GM15510 (cell line): ENCODE measurements around the gene FBRSL1.

Experiments
- POLR2A ChIP-seq: IDR thresholded peaks from 3 replicates; pipeline ENCODE4 v1.6.1; 2011; ENCODE audit warnings: borderline replicate concordance; ENCODE audit not compliant: insufficient read length; ENCODE audit errors: extremely low read depth

Gene FBRSL1

DNA sequence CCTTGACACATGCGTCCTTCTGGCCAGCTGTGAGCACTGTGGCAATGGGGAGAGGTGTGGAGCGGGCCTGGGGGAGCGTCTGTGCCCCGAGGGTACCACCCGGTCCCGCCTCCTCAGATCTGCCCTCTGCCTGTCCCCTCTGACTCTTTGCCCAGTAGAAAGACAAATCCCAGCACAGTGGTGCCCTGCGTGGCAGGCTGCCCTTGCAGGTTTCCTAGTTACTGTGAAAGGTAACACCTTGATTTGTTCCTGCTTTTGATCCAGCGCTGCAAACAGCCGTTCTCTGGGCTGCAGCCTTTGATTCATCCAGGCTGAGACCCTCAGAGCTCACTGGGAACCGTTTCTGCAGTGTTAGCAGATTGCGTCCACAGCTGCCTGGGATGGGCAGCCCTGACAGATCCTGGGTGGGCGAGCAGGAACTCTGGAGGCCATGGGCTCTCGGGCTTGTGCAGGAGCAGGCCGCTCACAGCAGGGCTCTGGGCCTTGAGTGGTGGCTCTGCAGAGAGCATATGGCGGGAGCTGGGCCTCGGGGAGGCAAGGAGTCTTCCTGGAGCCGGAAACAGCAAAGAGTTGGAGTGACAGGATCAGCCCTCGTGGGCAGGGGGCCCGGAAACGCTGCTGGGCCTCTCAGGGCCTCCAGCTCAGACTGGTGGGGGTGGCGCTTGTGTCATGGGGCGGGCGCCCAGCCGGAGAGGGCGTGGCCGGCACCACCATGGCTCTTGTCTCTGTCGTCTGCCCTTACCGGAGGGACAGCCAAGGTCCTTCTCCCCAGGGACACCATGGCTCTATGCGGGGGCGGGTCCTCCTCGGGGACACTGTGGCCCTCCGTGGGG lies 16.6 kb downstream of the FBRSL1 start:
- no peak for TF ChIP-seq POLR2A

DNA sequence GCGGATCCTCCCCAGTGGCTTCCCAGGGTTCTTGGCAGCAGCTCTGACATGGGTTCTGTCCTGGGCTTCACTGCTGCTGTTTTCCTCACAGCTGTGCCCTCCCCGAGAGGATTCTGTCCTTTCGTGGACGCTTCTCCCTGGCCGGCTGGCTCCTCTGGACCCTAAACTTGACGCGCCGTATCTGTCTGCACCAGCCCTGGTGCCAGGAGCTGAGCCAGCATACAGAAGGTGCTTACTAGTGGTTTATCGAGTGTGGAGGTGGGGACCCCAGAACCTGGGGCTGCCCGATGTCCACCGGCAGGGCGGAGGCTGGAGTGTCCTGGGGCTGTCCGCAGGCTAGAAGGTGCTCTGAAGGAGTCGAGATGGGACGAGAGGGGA lies 17.2 kb downstream of the FBRSL1 start:
- no peak for TF ChIP-seq POLR2A

DNA sequence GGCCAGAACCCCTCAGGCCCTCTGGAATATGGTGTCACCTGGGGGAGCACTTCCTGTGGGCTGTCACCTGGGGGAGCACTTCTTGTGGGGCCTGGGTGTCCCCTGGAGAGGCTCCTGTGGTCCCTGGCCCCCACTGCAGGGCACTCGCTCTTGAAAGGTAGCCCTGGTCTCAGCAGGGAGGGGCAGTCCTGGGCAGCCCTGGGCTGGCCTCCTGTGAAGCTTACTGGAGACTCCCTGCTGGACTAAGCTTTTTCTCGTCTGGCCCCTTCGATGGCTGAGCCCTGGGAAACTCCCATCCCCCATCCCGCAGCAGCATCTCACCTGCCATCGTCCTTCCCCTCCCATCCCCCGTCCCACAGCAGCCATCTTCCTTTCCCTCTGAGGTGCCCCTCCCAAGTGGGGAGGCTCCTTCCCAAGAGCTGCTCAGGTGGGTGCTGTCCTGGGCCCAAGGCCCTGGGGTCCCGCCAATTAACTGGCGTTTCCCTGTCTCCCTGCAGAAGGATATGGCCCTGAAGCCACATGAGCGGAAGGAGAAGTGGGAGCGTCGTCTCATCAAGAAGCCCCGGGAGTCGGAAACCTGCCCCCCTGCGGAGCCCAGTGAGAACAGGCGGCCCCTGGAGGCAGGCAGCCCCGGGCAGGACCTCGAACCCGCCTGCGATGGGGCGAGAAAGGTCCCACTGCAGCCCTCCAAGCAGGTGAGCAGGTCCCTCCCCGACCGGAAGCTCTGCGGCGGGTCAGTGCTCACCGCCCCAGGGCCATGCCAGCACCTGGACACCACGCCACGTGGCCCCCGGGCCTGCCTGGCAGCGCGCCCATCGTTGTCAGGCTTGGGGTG lies 17.9 kb downstream of the FBRSL1 start:
- no peak for TF ChIP-seq POLR2A

DNA sequence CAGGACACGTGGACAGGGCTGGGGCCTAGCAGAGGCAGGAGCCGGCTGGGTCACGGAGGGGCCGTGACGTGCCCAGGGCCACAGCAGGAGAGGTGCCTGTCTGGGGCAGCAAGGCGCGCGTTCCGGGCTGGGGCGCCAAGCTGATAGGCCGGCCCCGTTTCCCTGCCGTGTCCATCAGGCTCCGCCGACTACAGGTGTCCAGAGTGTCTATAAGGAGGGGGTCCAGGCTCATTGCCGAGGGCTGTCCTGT lies 18.5 kb downstream of the FBRSL1 start:
- no peak for TF ChIP-seq POLR2A

DNA sequence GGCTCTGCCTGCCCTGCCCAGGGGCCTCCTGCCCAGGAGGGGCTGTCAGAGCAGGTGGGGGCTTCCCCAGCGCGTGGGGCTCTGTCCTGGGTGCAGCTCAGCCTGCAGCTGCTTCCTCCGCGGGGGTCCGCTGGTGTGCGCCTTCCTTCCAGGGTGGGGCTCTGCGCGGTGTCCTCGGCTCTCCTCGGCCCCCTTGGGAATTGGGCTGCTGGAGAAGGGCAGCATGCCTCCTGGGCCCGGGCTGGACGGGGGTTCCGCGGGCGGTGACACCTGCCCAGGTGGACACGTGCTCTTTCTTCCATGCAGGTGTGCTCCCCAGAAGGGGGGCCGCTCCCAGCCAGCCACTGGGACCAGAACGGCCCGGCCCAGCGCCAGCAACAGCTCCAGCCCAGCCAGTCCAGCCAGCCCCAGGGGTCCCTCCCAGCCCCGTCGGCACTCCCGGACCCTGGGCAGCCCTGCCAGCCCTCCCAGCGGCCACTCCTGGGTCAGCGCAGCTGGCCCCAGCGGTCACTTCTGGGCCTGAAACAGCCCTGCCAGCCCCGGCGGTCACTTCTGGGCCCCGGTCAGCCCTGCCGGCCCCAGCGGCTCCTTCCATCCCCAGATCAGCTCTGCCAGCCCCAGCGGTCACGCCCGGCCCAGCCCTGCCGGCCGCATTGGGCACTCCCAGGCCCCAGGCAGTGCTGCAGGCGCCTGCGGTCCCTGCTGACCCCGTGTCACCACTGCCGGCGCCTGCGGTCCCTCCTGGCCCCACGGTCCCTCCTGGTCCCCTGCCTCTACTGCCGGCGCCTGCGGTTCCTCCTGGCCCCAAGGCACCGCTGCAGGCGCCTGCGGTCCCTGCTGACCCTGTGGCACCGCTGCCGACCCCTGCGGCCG lies 19.1 kb downstream of the FBRSL1 start:
- TF ChIP-seq POLR2A, result no peak

- no peak for TF ChIP-seq POLR2A
These were observed 20.3 kb downstream of the FBRSL1 start for GRCh38 chr12:132510111-132510724.

GRCh38 chr12:132510746-132511477 lies 21.0 kb downstream of the FBRSL1 start:
- no peak for TF ChIP-seq POLR2A

DNA sequence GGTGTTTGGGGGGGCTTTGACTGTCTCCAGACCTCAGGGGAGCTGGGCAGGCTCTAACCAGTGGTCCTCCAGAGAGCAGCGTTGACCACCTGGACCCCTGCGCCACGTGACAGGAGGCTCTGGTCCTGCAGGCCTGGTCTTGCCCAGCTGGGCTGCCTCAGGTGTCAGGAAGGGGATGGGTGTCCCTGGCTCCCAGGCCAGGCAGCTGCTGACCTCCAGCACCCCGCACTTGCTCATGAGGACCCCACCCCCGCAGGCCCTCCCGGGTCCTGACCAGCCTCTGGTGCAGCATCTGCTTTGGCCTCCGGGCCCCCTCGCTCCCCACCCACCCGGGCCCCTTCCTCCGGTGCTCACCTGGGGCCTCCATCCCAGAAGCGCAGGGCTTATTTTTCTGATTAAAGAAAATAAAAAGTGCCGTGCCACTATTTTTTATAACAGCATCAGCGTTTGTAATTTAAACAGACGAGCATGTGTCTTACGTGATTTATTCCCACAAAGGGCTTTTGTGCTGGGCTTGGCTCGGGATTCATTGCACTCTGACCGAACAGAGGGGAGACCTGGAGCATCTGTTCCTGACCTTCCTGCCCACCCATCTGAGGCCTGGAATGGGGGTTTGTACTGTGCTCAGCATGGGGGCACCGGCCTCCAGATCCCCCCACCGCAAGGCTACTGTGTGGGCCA lies 21.7 kb downstream of the FBRSL1 start:
- TF ChIP-seq POLR2A, result no peak

GRCh38 chr12:132512197-132513069 lies 22.5 kb downstream of the FBRSL1 start:
- TF ChIP-seq POLR2A, result no peak

DNA sequence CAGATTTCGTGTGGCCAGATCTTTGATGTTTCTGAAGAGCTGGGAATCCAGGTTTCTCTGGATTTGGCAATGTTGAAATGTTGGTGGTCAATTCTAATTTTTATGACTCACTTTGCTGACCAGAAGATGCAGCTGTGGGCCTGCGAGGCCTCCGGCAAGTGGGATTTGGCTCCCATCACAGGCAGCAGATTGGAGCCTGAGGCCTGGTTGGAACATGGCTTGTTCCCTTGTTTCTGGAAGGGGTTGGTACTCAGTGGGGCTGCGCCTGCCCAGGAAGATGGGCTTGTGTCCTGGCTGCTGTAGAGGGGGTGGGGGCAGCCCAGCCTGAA lies 23.1 kb downstream of the FBRSL1 start:
- TF ChIP-seq POLR2A, result no peak

- TF ChIP-seq POLR2A, result no peak
These were observed 23.6 kb downstream of the FBRSL1 start for GRCh38 chr12:132513458-132514135.

- TF ChIP-seq POLR2A, result no peak
These were observed 24.4 kb downstream of the FBRSL1 start for GRCh38 chr12:132514216-132514820.
